ENCODE measurements around the gene ARSK.

Gene ARSK

DNA sequence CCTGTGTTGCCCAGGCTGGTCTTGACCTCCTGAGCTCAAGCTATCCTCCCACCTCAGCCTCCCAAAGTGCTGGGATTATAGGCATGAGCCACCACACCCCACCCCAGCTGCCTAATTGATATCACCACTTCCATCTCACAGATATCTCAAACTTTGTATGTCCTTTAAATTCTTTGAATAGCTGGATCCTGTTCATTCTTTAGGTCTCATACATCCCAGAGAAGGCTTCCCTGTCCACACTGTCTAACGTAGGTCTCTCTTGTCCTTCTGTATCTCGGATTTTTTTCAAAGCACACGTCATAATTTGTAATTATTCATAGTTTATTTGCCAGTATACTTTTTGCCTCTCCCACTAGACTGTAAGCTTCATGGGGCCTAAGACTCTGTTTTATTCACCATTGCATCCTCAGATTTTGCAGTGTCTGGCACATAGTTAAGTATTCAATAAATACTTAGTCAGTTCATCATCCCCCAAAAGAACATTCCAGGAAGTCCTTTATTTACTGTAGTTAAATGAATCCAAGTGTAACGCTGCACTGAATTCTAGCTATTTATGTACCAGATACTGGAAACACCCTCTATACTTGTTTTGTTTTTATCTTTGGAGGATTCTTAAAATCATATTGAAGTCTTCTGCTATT lies 10.5 kb downstream of the ARSK start:
- DNase-seq (no peak), ATAC-seq (ENCODE audit: insufficient read depth, low read depth) (no peak)
- H2AFZ ChIP-seq (ENCODE audit: low read depth, low read length) = no peak overlapping the region

DNA sequence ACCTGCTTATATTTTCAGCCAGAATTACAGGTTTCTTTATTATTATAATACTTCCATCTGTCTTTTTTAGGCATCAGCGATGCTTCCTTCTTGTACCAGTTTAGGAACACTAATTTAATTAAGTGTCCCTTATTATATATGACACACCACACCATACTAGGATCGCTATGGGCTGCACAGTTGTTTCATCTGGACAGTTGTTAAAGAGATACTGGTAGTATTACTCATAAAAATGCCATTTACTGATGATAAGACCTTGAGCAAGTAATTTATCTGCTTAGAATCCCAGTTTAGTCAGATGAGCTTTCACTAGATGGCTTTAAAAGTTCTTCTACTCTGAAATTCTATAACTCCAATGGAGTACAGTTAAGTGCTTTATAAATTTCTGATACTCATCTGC lies 17.1 kb downstream of the ARSK start:
- Histone ChIP-seq H4K20me1 (ENCODE audit: insufficient read depth, low read length) (no peaks in the 10 kb centered on the region), H3K79me2 (ENCODE audit: insufficient read depth, low read length) (no peaks in the 10 kb centered on the region), H3K9me3 (ENCODE audit: insufficient read depth, low read length, severe bottlenecking) (no peaks in the 10 kb centered on the region), H3K27ac (ENCODE audit: low read length) (no peak overlapping the region), H3K4me3 (ENCODE audit: low read depth in 1 of 2, low read length in 2 of 2) (no peak overlapping the region), H3K4me2 (ENCODE audit: insufficient read depth, low read length) (no peak overlapping the region), H2AFZ (ENCODE audit: low read depth, low read length) (no peak overlapping the region), H3K36me3 (ENCODE audit: insufficient read depth, low read length) (peaks cover 9% of the 10 kb centered on the region; the same call in 1 of the 2 replicates), H3K4me1 (ENCODE audit: insufficient read depth, low read length) (no peaks in the 10 kb centered on the region), H3K9ac (ENCODE audit: low read depth, low read length) (no peak overlapping the region), H3K27me3 (ENCODE audit: insufficient read depth, low read length, poor library complexity) (no peaks in the 10 kb centered on the region)
- TF ChIP-seq EZH2 (IDR thresholded peaks at IDR 0.05; ENCODE audit: borderline replicate concordance, low read depth, low read length, severe bottlenecking) = no peak
- TF ChIP-seq, protein P1, sequence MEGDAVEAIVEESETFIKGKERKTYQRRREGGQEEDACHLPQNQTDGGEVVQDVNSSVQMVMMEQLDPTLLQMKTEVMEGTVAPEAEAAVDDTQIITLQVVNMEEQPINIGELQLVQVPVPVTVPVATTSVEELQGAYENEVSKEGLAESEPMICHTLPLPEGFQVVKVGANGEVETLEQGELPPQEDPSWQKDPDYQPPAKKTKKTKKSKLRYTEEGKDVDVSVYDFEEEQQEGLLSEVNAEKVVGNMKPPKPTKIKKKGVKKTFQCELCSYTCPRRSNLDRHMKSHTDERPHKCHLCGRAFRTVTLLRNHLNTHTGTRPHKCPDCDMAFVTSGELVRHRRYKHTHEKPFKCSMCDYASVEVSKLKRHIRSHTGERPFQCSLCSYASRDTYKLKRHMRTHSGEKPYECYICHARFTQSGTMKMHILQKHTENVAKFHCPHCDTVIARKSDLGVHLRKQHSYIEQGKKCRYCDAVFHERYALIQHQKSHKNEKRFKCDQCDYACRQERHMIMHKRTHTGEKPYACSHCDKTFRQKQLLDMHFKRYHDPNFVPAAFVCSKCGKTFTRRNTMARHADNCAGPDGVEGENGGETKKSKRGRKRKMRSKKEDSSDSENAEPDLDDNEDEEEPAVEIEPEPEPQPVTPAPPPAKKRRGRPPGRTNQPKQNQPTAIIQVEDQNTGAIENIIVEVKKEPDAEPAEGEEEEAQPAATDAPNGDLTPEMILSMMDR (IDR thresholded peaks at IDR 0.05; ENCODE audit: borderline replicate concordance, extremely low read depth, low read length, poor library complexity, severe bottlenecking) = no peak
- ATAC-seq (ENCODE audit: insufficient read depth, low read depth) (no peak), DNase-seq (no peak)

More for the DNA sequence above, 10.5 kb downstream of the ARSK start:
- H3K27ac ChIP-seq (ENCODE audit: low read length) = no peak overlapping the region
- H3K27me3 ChIP-seq (ENCODE audit: insufficient read depth, low read length, poor library complexity) = no peaks in the 10 kb centered on the region
- H3K4me1 ChIP-seq (ENCODE audit: insufficient read depth, low read length) = no peaks in the 10 kb centered on the region
- H3K79me2 ChIP-seq (ENCODE audit: insufficient read depth, low read length) = no peaks in the 10 kb centered on the region
- H3K4me2 ChIP-seq (ENCODE audit: insufficient read depth, low read length) = no peak overlapping the region
- H3K9ac ChIP-seq (ENCODE audit: low read depth, low read length) = no peak overlapping the region
- TF ChIP-seq, protein P1 (IDR thresholded peaks at IDR 0.05; ENCODE audit: borderline replicate concordance, extremely low read depth, low read length, poor library complexity, severe bottlenecking) = no peak
- no peak for TF ChIP-seq EZH2 (IDR thresholded peaks at IDR 0.05; ENCODE audit: borderline replicate concordance, low read depth, low read length, severe bottlenecking)
- no peaks in the 10 kb centered on the region for H3K9me3 ChIP-seq (ENCODE audit: insufficient read depth, low read length, severe bottlenecking)
- no peak overlapping the region for H3K4me3 ChIP-seq (ENCODE audit: low read depth in 1 of 2, low read length in 2 of 2)
- no peaks in the 10 kb centered on the region for H4K20me1 ChIP-seq (ENCODE audit: insufficient read depth, low read length)
- H3K36me3 ChIP-seq (ENCODE audit: insufficient read depth, low read length) = peaks cover 14% of the 10 kb centered on the region; the same call in 1 of the 2 replicates

- TF ChIP-seq, protein P1 (IDR thresholded peaks at IDR 0.05; ENCODE audit: borderline replicate concordance, extremely low read depth, low read length, poor library complexity, severe bottlenecking) = no peak
- TF ChIP-seq EZH2 (IDR thresholded peaks at IDR 0.05; ENCODE audit: borderline replicate concordance, low read depth, low read length, severe bottlenecking) = no peak
- Histone ChIP-seq H3K36me3 (ENCODE audit: insufficient read depth, low read length) (no peaks in the 10 kb centered on the region), H4K20me1 (ENCODE audit: insufficient read depth, low read length) (no peaks in the 10 kb centered on the region), H3K27ac (ENCODE audit: low read length) (no peak overlapping the region), H3K4me3 (ENCODE audit: low read depth in 1 of 2, low read length in 2 of 2) (no peak overlapping the region), H2AFZ (ENCODE audit: low read depth, low read length) (no peak overlapping the region), H3K9me3 (ENCODE audit: insufficient read depth, low read length, severe bottlenecking) (no peaks in the 10 kb centered on the region), H3K9ac (ENCODE audit: low read depth, low read length) (no peak overlapping the region), H3K79me2 (ENCODE audit: insufficient read depth, low read length) (no peaks in the 10 kb centered on the region), H3K4me2 (ENCODE audit: insufficient read depth, low read length) (no peak overlapping the region), H3K4me1 (ENCODE audit: insufficient read depth, low read length) (no peaks in the 10 kb centered on the region), H3K27me3 (ENCODE audit: insufficient read depth, low read length, poor library complexity) (no peaks in the 10 kb centered on the region)
- no peak for ATAC-seq (ENCODE audit: insufficient read depth, low read depth)
- no peak for DNase-seq
Observed at GRCh38 chr5:95581576-95581975, 26.7 kb downstream of the ARSK start.
